HG03520 (cell line): ENCODE results near the gene EFNA4.

Experiments
- ATAC-seq: cut with Tn5 transposase; IDR thresholded peaks from one replicate; pipeline ENCODE4 v1.9.1; 2021; ENCODE audit warnings: mild to moderate bottlenecking, moderate library complexity; ENCODE audit not compliant: unreplicated experiment

The EFNA4 gene

GRCh38 chr1:155085504-155086127 is 22.1 kb downstream of the EFNA4 start:
- ATAC-seq = no peak

GRCh38 chr1:155086128-155086741 is 22.7 kb downstream of the EFNA4 start:
- no peak for ATAC-seq

GRCh38 chr1:155086856-155087535 is 23.5 kb downstream of the EFNA4 start:
- ATAC-seq = no peak

- no peak for ATAC-seq
These were observed 27.8 kb downstream of the EFNA4 start for GRCh38 chr1:155091071-155092051.

GRCh38 chr1:155092131-155092530 is 28.6 kb downstream of the EFNA4 start:
- no peak for ATAC-seq

- ATAC-seq = no peak
These were observed 29.1 kb downstream of the EFNA4 start for GRCh38 chr1:155092641-155093040.

GRCh38 chr1:155093911-155094621 is 30.5 kb downstream of the EFNA4 start:
- ATAC-seq = no peak

- no peak for ATAC-seq
These were observed 31.0 kb downstream of the EFNA4 start for GRCh38 chr1:155094622-155094948.

- ATAC-seq = no peak
These were observed 35.8 kb downstream of the EFNA4 start for GRCh38 chr1:155099331-155099730.

- no peak for ATAC-seq
These were observed 39.8 kb downstream of the EFNA4 start for GRCh38 chr1:155103325-155103724.

- no peak for ATAC-seq
These were observed 41.3 kb downstream of the EFNA4 start for GRCh38 chr1:155104605-155105534.

- no peak for ATAC-seq
These were observed 42.1 kb downstream of the EFNA4 start for GRCh38 chr1:155105604-155106011.

GRCh38 chr1:155106862-155107261 is 43.3 kb downstream of the EFNA4 start:
- ATAC-seq = no peak

- no peak for ATAC-seq
These were observed 44.0 kb downstream of the EFNA4 start for GRCh38 chr1:155107309-155108264.

- no peak for ATAC-seq
These were observed 44.8 kb downstream of the EFNA4 start for GRCh38 chr1:155108296-155108695.

- ATAC-seq = no peak
These were observed 46.8 kb downstream of the EFNA4 start for GRCh38 chr1:155110381-155110780.

GRCh38 chr1:155110826-155111225 is 47.3 kb downstream of the EFNA4 start:
- ATAC-seq = no peak

- no peak for ATAC-seq
These were observed 50.0 kb downstream of the EFNA4 start for GRCh38 chr1:155113450-155113980.
